CD8-positive, alpha-beta memory T cell (primary cell): ENCODE results near the gene PSME3IP1. TPM values are rescaled to one million over a fixed set of nuclear protein-coding genes. Genes with fewer than 3 reads are reported as not detected.
"Not testable (repeated sequence)": the region's sequence is repeated elsewhere in the genome, so short reads cannot be mapped to it uniquely, and the experiment has no call there.

ENCODE experiments used
- CTCF ChIA-PET: fragments of 350-600 bp; sonication (Branson Sonifier 250); formaldehyde crosslinking; loops from one replicate; lab custom pipeline; 2021; ENCODE audit warnings: antibody characterized with exemption; lab: Charles Lee
- POLR2A ChIA-PET: fragments of 350-600 bp; sonication (Branson Sonifier 250); formaldehyde crosslinking; loops from one replicate; lab custom pipeline; 2021; ENCODE audit warnings: antibody characterized with exemption; lab: Charles Lee
- DNase-seq, 5 donors: peaks; one replicate each; pipeline versions ENCODE4 v3.0.0 to v3.0.0-alpha.2; 2020 to 2022; ENCODE audit warnings: mixed read lengths in 1 of 5
- H3K27ac ChIP-seq: one replicate; pipeline ENCODE4 v1.7.0; 2013; ENCODE audit warnings: low read depth, mild to moderate bottlenecking, low read length, moderate library complexity
- H3K27me3 ChIP-seq: 2 replicates; pipeline ENCODE4 v1.7.0; 2013; ENCODE audit warnings: low read length, mild to moderate bottlenecking; ENCODE audit not compliant: insufficient read depth, poor library complexity, severe bottlenecking
- H3K36me3 ChIP-seq: 2 replicates; pipeline ENCODE4 v1.7.0; 2013; ENCODE audit warnings: mild to moderate bottlenecking, low read length, moderate library complexity; ENCODE audit not compliant: insufficient read depth
- H3K4me1 ChIP-seq: 2 replicates; pipeline ENCODE4 v1.7.0; 2013; ENCODE audit warnings: mild to moderate bottlenecking, low read length, moderate library complexity; ENCODE audit not compliant: insufficient read depth
- H3K4me3 ChIP-seq: 2 replicates; pipeline ENCODE4 v1.7.0; 2013; ENCODE audit warnings: mild to moderate bottlenecking, low read length
- H3K9me3 ChIP-seq: 2 replicates; pipeline ENCODE4 v1.7.0; 2013; ENCODE audit warnings: mild to moderate bottlenecking, low read length
- H3K27ac Mint-ChIP-seq, 8 donors: one replicate each; pipeline ENCODE4 v1.8.0; 2020 to 2021; ENCODE audit warnings: mixed read lengths in 8 of 8, mild to moderate bottlenecking in 6 of 8, inconsistent platforms in 3 of 8, moderate library complexity in 3 of 8
- H3K27me3 Mint-ChIP-seq, 2 donors: one replicate each; pipeline ENCODE4 v1.8.0; 2020 to 2021; ENCODE audit warnings: mixed read lengths in 2 of 2, mild to moderate bottlenecking in 1 of 2, moderate library complexity in 1 of 2
- H3K36me3 Mint-ChIP-seq, 3 donors: one replicate each; pipeline ENCODE4 v1.8.0; 2020 to 2021; ENCODE audit warnings: mixed read lengths in 3 of 3, inconsistent platforms in 1 of 3, mild to moderate bottlenecking in 1 of 3
- H3K4me1 Mint-ChIP-seq, 3 donors: one replicate each; pipeline ENCODE4 v1.8.0; 2020 to 2021; ENCODE audit warnings: mixed read lengths in 3 of 3, inconsistent platforms in 1 of 3, mild to moderate bottlenecking in 1 of 3
- H3K4me3 Mint-ChIP-seq, 7 donors: one replicate each; pipeline ENCODE4 v1.8.0; 2020 to 2021; ENCODE audit warnings: mixed read lengths in 7 of 7, mild to moderate bottlenecking in 6 of 7, moderate library complexity in 4 of 7, inconsistent platforms in 2 of 7
- H3K9me3 Mint-ChIP-seq, 5 donors: one replicate each; pipeline ENCODE4 v1.8.0; 2020 to 2022; ENCODE audit warnings: mixed read lengths in 5 of 5, mild to moderate bottlenecking in 3 of 5, moderate library complexity in 2 of 5, inconsistent platforms in 1 of 5
- polyA plus RNA-seq: library from polyadenylated mRNA; unstranded; fragments of 300-500 nt; fragmentation: Illumina TruSeq; gene quantifications from one replicate; pipeline ENCODE4 v1.2.3, GENCODE V29; 2021
- total RNA-seq, 2 experiments: library from RNA; stranded (reverse); gene quantifications; one replicate each; pipeline ENCODE4 v1.2.3, GENCODE V29; 2021

PSME3IP1 gene
- total and polyA plus RNA-seq, 3 experiments from 2014 or later: 62.3 to 111 (median 103) TPM

DNA sequence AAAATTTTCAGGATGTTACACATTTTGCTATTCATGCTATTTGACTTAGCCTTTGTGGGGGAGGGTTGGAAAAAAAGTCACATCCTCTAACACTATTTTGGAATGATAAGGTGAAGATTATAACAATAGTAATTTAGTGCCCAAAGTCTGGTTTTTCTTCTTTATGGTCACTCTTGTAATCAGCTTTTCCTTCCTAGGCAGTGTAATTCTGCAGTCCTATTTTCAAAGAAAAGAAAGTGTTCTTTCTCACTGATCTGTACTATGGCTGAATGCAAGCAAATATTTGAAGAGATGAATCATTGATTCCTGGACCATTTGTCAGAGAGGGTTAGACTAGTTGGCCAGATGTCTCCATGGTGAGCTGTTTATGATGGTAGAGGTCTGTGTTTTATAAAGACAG is 8.7 kb upstream of the PSME3IP1 start:
- Histone ChIP-seq H3K4me3 (no peak overlapping the region), H3K36me3 (no peaks in the 10 kb centered on the region), H3K9me3 (no peaks in the 10 kb centered on the region), H3K4me1 (no peaks in the 10 kb centered on the region), H3K27ac (no peak overlapping the region), H3K27me3 (no peaks in the 10 kb centered on the region)
- no peaks in the 10 kb centered on the region for H3K27me3 Mint-ChIP-seq
- CTCF ChIA-PET: no interaction called here
- H3K27ac Mint-ChIP-seq: peak overlapping the region in 2 of 8 donors; percentile 9 to 33
- DNase-seq: no peak
- POLR2A ChIA-PET: interaction anchor here (0.6 kb wide), 1 partner anchor 218 kb away, joined by 3 read pairs; no protein-coding TSS in a partner anchor
- no peaks in the 10 kb centered on the region for H3K9me3 Mint-ChIP-seq
- no peak overlapping the region for H3K4me3 Mint-ChIP-seq
- H3K4me1 Mint-ChIP-seq: peaks cover 34 to 56% (median 50%) of the 10 kb centered on the region in 3 donors
- peaks cover 0 to 31% (median 3%) of the 10 kb centered on the region in 3 donors for H3K36me3 Mint-ChIP-seq

DNA sequence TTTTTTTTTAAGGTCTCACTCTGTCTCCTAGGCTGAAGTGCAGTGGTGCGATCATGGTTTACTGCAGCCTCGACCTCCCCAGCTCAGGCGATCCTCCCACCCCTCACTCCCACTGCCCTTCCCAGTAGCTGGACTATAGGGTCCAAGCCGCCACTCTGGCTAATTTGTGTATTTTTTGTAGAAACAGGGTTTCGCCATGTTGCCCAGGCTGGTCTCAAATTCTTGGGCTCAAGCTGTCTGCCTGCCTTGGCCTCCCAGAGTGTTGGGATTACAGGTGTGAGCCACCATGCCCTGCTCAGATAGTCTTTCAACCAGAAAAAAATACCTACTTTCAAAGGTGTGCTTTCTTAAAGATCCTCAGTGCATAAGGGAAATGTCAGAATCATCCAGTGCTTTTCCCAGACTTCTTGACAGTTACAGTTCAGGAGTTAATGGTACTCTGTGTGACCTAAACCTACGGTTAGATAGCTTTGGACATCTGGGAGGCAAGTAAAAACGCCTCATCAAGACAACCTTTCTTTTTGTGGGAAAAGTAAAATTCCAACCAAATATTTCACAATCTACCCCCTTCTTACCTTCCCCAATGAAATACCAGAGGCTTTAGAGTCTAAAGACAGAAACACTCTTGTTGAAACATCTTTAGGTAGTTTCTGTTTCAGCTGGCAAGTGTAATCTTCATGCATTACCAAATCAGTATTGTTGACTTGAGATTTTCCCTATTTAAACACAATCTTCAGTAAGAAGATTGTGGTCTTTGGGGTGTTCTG is 7.1 kb upstream of the PSME3IP1 start:
- Mint-ChIP-seq H3K4me1 (peaks cover 37 to 66% (median 58%) of the 10 kb centered on the region in 3 donors), H3K27ac (peak overlapping the region in 1 of 8 donors; percentile 7), H3K36me3 (peaks cover 0 to 28% (median 3%) of the 10 kb centered on the region in 3 donors), H3K4me3 (no peak overlapping the region), H3K27me3 (no peaks in the 10 kb centered on the region), H3K9me3 (no peaks in the 10 kb centered on the region)
- no peak for DNase-seq
- no peak overlapping the region for H3K27ac ChIP-seq
- peaks cover 3% of the 10 kb centered on the region for H3K4me1 ChIP-seq
- H3K4me3 ChIP-seq: no peak overlapping the region
- ChIA-PET CTCF (no interaction called here), POLR2A (no interaction called here)
- no peaks in the 10 kb centered on the region for H3K27me3 ChIP-seq
- no peaks in the 10 kb centered on the region for H3K9me3 ChIP-seq
- no peaks in the 10 kb centered on the region for H3K36me3 ChIP-seq

GRCh38 chr16:57192146-57192545 is 6.3 kb upstream of the PSME3IP1 start:
- peaks cover 0 to 31% (median 3%) of the 10 kb centered on the region in 3 donors for H3K36me3 Mint-ChIP-seq
- Histone ChIP-seq H3K9me3 (no peaks in the 10 kb centered on the region), H3K4me3 (no peak overlapping the region), H3K4me1 (peaks cover 7% of the 10 kb centered on the region), H3K36me3 (no peaks in the 10 kb centered on the region), H3K27me3 (no peaks in the 10 kb centered on the region), H3K27ac (no peak overlapping the region)
- H3K4me3 Mint-ChIP-seq: no peak overlapping the region
- DNase-seq: no peak
- no peaks in the 10 kb centered on the region for H3K27me3 Mint-ChIP-seq
- H3K9me3 Mint-ChIP-seq: no peaks in the 10 kb centered on the region
- ChIA-PET POLR2A (no interaction called here), CTCF (no interaction called here)
- peaks cover 43 to 72% (median 65%) of the 10 kb centered on the region in 3 donors for H3K4me1 Mint-ChIP-seq
- no peak overlapping the region for H3K27ac Mint-ChIP-seq

- no peaks in the 10 kb centered on the region for H3K27me3 Mint-ChIP-seq
- ChIA-PET CTCF (no interaction called here), POLR2A (no interaction called here)
- no peak for DNase-seq
- H3K4me1 Mint-ChIP-seq: peaks cover 41 to 68% (median 60%) of the 10 kb centered on the region in 3 donors
- peak overlapping the region in 1 of 8 donors; percentile 25 for H3K27ac Mint-ChIP-seq
- peaks cover 0 to 32% (median 0%) of the 10 kb centered on the region in 3 donors for H3K36me3 Mint-ChIP-seq
- no peak overlapping the region for H3K27ac ChIP-seq
- H3K4me3 ChIP-seq: no peak overlapping the region
- no peaks in the 10 kb centered on the region for H3K9me3 Mint-ChIP-seq
- H3K36me3 ChIP-seq: no peaks in the 10 kb centered on the region
- no peaks in the 10 kb centered on the region for H3K9me3 ChIP-seq
- H3K4me1 ChIP-seq: peaks cover 7% of the 10 kb centered on the region
- no peak overlapping the region for H3K4me3 Mint-ChIP-seq
- no peaks in the 10 kb centered on the region for H3K27me3 ChIP-seq
Measured at GRCh38 chr16:57191056-57191571, 5.3 kb upstream of the PSME3IP1 start.

GRCh38 chr16:57190136-57190535 is 4.3 kb upstream of the PSME3IP1 start:
- ChIA-PET POLR2A (no interaction called here), CTCF (no interaction called here)
- H3K4me1 ChIP-seq: peaks cover 9% of the 10 kb centered on the region
- H3K9me3 ChIP-seq: no peaks in the 10 kb centered on the region
- H3K27me3 ChIP-seq: no peaks in the 10 kb centered on the region
- Mint-ChIP-seq H3K36me3 (peaks cover 0 to 36% (median 0%) of the 10 kb centered on the region in 3 donors), H3K4me1 (peaks cover 43 to 67% (median 60%) of the 10 kb centered on the region in 3 donors), H3K4me3 (peak overlapping the region in 1 of 7 donors; percentile 18), H3K9me3 (no peaks in the 10 kb centered on the region), H3K27me3 (peaks cover 0 to 3% of the 10 kb centered on the region in 2 donors), H3K27ac (no peak overlapping the region)
- H3K27ac ChIP-seq: no peak overlapping the region
- DNase-seq: no peak
- no peak overlapping the region for H3K4me3 ChIP-seq
- no peaks in the 10 kb centered on the region for H3K36me3 ChIP-seq

- POLR2A ChIA-PET, H3K9me3 Mint-ChIP-seq: not testable (repeated sequence)
- H3K4me1 Mint-ChIP-seq: peaks cover 49 to 71% (median 66%) of the 10 kb centered on the region in 3 donors
Measured at GRCh38 chr16:57189527-57189926, 3.7 kb upstream of the PSME3IP1 start.

GRCh38 chr16:57188711-57189002 is 2.8 kb upstream of the PSME3IP1 start:
- Mint-ChIP-seq H3K9me3 (no peaks in the 10 kb centered on the region), H3K36me3 (peaks cover 0 to 33% (median 0%) of the 10 kb centered on the region in 3 donors), H3K27ac (peak overlapping the region in 3 of 8 donors; percentile 6 to 91 (median 58)), H3K4me3 (peak overlapping the region in 6 of 7 donors; percentile 13 to 66 (median 36)), H3K4me1 (peaks cover 53 to 73% (median 69%) of the 10 kb centered on the region in 3 donors), H3K27me3 (peaks cover 0 to 3% of the 10 kb centered on the region in 2 donors)
- no peak for DNase-seq
- ChIA-PET CTCF (no interaction called here), POLR2A (no interaction called here)
- H3K9me3 ChIP-seq: no peaks in the 10 kb centered on the region
- H3K36me3 ChIP-seq: no peaks in the 10 kb centered on the region
- H3K27me3 ChIP-seq: no peaks in the 10 kb centered on the region
- H3K4me3 ChIP-seq: no peak overlapping the region
- no peak overlapping the region for H3K27ac ChIP-seq
- H3K4me1 ChIP-seq: peaks cover 21% of the 10 kb centered on the region

More at GRCh38 chr16:57189527-57189926, 3.7 kb upstream of the PSME3IP1 start:
- H3K27ac Mint-ChIP-seq, H3K27me3 ChIP-seq, H3K27me3 Mint-ChIP-seq, H3K9me3 ChIP-seq, CTCF ChIA-PET, H3K27ac ChIP-seq, DNase-seq, H3K36me3 ChIP-seq, H3K4me3 ChIP-seq: not testable (repeated sequence)
- H3K4me1 ChIP-seq: peaks cover 15% of the 10 kb centered on the region
- peak overlapping the region in 1 of 7 donors; percentile 18 for H3K4me3 Mint-ChIP-seq
- H3K36me3 Mint-ChIP-seq: peaks cover 0 to 35% (median 0%) of the 10 kb centered on the region in 3 donors
